Tibial nerve (tissue), 4 donors: ENCODE data around the gene PHOSPHO1. TPM values are rescaled to one million over a fixed set of nuclear protein-coding genes. Genes with fewer than 3 reads are reported as not detected.
"Not testable (repeated sequence)": the region's sequence is repeated elsewhere in the genome, so short reads cannot be mapped to it uniquely, and the experiment has no call there.

Source experiments
- DNase-seq, 2 donors: peaks; one replicate each; pipeline ENCODE4 v3.0.0-alpha.2; 2019; ENCODE audit warnings: low spot score in 2 of 2
- H3K27ac ChIP-seq, 4 donors: fragments of 200-600 bp; sonication (generic) in 3 of 4; one replicate each; pipeline ENCODE4 v1.5.1; 2017 to 2019; ENCODE audit warnings: mild to moderate bottlenecking in 1 of 4
- H3K27me3 ChIP-seq, 2 donors: fragments of 200-600 bp; sonication (generic) in 1 of 2; one replicate each; pipeline versions ENCODE4 v1.5.1 to v1.6.0; 2017 to 2019
- H3K36me3 ChIP-seq, 3 donors: fragments of 200-600 bp; sonication (generic); one replicate each; pipeline ENCODE4 v1.5.1; 2018 to 2019
- H3K4me1 ChIP-seq, 4 donors: fragments of 200-600 bp; sonication (generic) in 3 of 4; one replicate each; pipeline ENCODE4 v1.5.1; 2017 to 2019
- H3K4me3 ChIP-seq, 4 donors: fragments of 200-600 bp; sonication (generic) in 3 of 4; one replicate each; pipeline ENCODE4 v1.5.1; 2017 to 2019; ENCODE audit warnings: mild to moderate bottlenecking in 1 of 4, moderate library complexity in 1 of 4
- H3K9me3 ChIP-seq, 4 donors: fragments of 200-600 bp; sonication (generic) in 3 of 4; one replicate each; pipeline ENCODE4 v1.5.1; 2017 to 2019
- CTCF ChIP-seq, 5 experiments: fragments of 200-600 bp in 3 of 5; fragments of 450-650 bp in 2 of 5; sonication (generic) in 3 of 5; IDR thresholded peaks; one replicate each; pipeline ENCODE4 v1.5.1; 2016 to 2019; ENCODE audit warnings: antibody characterized with exemption in 5 of 5, mild to moderate bottlenecking in 3 of 5, moderate library complexity in 2 of 5
- EP300 ChIP-seq, 2 donors: sonication (generic); formaldehyde crosslinking; IDR thresholded peaks; one replicate each; pipeline ENCODE4 v1.6.1; 2017; ENCODE audit warnings: antibody characterized with exemption in 2 of 2, mild to moderate bottlenecking in 1 of 2
- POLR2A ChIP-seq, 2 donors: fragments of 450-650 bp; IDR thresholded peaks; one replicate each; pipeline ENCODE4 v1.6.1; 2017; ENCODE audit warnings: antibody characterized with exemption in 2 of 2, mild to moderate bottlenecking in 2 of 2, moderate library complexity in 2 of 2
- WGBS, 2 donors: methylation state at CpG; one replicate each; pipeline ENCODE4 v1.1.5; 2018; 5-methylcytosine and 5-hydroxymethylcytosine counted together
- total RNA-seq, 4 donors: library from RNA; depleted of rRNA; stranded (reverse); fragments of >200 nt; gene quantifications; one replicate each; pipeline ENCODE4 v1.1.0, GENCODE V29; 2016

Gene PHOSPHO1
- total RNA-seq, 4 donors from 2014 or later: 0.21 to 1.3 (median 0.98) TPM; not detected in 1

- Histone ChIP-seq H3K27me3 (no peaks in the 10 kb centered on the region), H3K27ac (no peak overlapping the region), H3K4me1 (no peaks in the 10 kb centered on the region), H3K9me3 (peaks cover 0 to 20% (median 5%) of the 10 kb centered on the region in 4 donors), H3K36me3 (no peaks in the 10 kb centered on the region), H3K4me3 (no peak overlapping the region)
- DNase-seq: no peak
- TF ChIP-seq POLR2A (IDR thresholded peaks at IDR 0.05) (no peak), CTCF (IDR thresholded peaks at IDR 0.05) (no peak), EP300 (IDR thresholded peaks at IDR 0.05) (no peak)
- 40 to 47% methylated on average over 6 of the region's 6 CpGs for WGBS, 2 donors
Observed at GRCh38 chr17:49180998-49181635, 49.5 kb downstream of the PHOSPHO1 start.

DNA sequence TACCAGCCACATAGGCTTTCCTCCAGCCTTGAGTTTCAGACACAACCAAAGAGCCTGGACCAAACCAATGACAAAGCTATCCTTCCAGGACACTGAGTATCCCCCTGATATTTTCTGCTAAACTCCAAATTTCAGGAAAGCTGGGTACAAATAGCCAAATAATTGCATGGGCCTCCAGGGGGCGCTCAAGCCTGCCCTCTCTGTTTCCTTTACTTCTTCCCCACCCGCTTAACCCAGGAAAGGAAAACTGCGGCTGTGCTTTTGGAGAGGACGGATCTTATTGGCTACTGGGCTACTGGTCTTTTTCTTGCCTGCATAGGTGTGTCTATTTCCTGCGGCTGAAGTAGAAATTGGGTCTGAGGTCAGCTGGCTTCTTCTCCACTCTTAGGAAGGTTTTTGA is 50.3 kb downstream of the PHOSPHO1 start:
- WGBS, 2 donors: 14 to 15% methylated on average over 5 of the region's 5 CpGs
- no peak overlapping the region for H3K4me3 ChIP-seq
- TF ChIP-seq POLR2A (IDR thresholded peaks at IDR 0.05) (no peak), CTCF (IDR thresholded peaks at IDR 0.05) (peak; percentile 56 to 72 (median 66)), EP300 (IDR thresholded peaks at IDR 0.05) (no peak)
- no peaks in the 10 kb centered on the region for H3K36me3 ChIP-seq
- H3K27me3 ChIP-seq: no peaks in the 10 kb centered on the region
- H3K9me3 ChIP-seq: peaks cover 0 to 28% (median 9%) of the 10 kb centered on the region in 4 donors
- H3K27ac ChIP-seq: no peak overlapping the region
- H3K4me1 ChIP-seq: no peaks in the 10 kb centered on the region
- peak; percentile 40 to 80 for DNase-seq

GRCh38 chr17:49175978-49176377 is 54.6 kb downstream of the PHOSPHO1 start:
- not testable (repeated sequence) for H3K27ac ChIP-seq, H3K36me3 ChIP-seq, H3K4me3 ChIP-seq, H3K27me3 ChIP-seq, H3K4me1 ChIP-seq, DNase-seq
- H3K9me3 ChIP-seq: peaks cover 0 to 38% (median 10%) of the 10 kb centered on the region in 4 donors
- WGBS, 2 donors: 89 to 93% methylated on average over 11 of the region's 11 CpGs

Other genes with a start within 250 kb of the PHOSPHO1 start
- gene IGF2BP1, start 233.4 kb downstream of the PHOSPHO1 start, total RNA-seq: not detected
- not detected for gene B4GALNT2, start 98.0 kb downstream of the PHOSPHO1 start, total RNA-seq
- 1 to 10 TPM in 1 of 4 donors, not detected in 3; 1.2 TPM for gene GNGT2, start 20.2 kb downstream of the PHOSPHO1 start, total RNA-seq
- gene ABI3, start 20.1 kb downstream of the PHOSPHO1 start, total RNA-seq: 10 to 100 TPM in 3 of 4 donors, 1 to 10 TPM in 1; 9.6 to 14.4 (median 12.0) TPM
- gene ZNF652, start 131.5 kb upstream of the PHOSPHO1 start, total RNA-seq: 10 to 100 TPM; 35.7 to 58.6 (median 43.9) TPM
- 100 to 1,000 TPM in 1 of 4 donors, 10 to 100 TPM in 3; 83.5 to 114 (median 90.4) TPM for gene PHB1, start 184.1 kb upstream of the PHOSPHO1 start, total RNA-seq